HepG2 (cell line): Measurements from ENCODE around the gene ABCC9.

Source experiments
- CCDC6 ChIP-seq: sonication (generic); formaldehyde crosslinking; IDR thresholded peaks from 2 replicates; pipeline ENCODE4 v1.8.1; 2022; ENCODE audit warnings: mild to moderate bottlenecking, missing genetic modification reagents, moderate library complexity
- CREB1 ChIP-seq, 2 experiments: fragments of 450-650 bp in 1 of 2; IDR thresholded peaks; 2 replicates each; pipeline ENCODE4 v1.6.1; 2016 to 2017; ENCODE audit warnings: control low read depth in 1 of 2, mild to moderate bottlenecking in 1 of 2, missing compliant biosample characterization in 1 of 2, missing genetic modification characterization in 1 of 2
- SNRNP70 ChIP-seq: fragments of 200-400 bp; formaldehyde crosslinking; IDR thresholded peaks from 2 replicates; pipeline ENCODE4 v1.6.1; 2017; ENCODE audit warnings: mild to moderate bottlenecking, low read depth, low read length, moderate library complexity
- STAG1 ChIP-seq: sonication (generic); formaldehyde crosslinking; IDR thresholded peaks from 2 replicates; pipeline ENCODE4 v1.4.0; 2020; ENCODE audit warnings: missing genetic modification reagents
- ZNF230 ChIP-seq: sonication (generic); formaldehyde crosslinking; IDR thresholded peaks from 2 replicates; pipeline ENCODE4 v1.4.0; 2020; ENCODE audit warnings: mild to moderate bottlenecking, missing genetic modification reagents
- TF ChIP-seq, protein P1 (sequence below): sonication (generic); formaldehyde crosslinking; IDR thresholded peaks from 2 replicates; pipeline ENCODE4 v1.5.0; 2020; ENCODE audit warnings: mild to moderate bottlenecking, missing genetic modification reagents, moderate library complexity

GRCh38 chr12:21852251-21852650, 89.0 kb downstream of the ABCC9 start:
- TF ChIP-seq CCDC6 (CRISPR knock-in tag) (no peak), SNRNP70 (no peak), STAG1 (CRISPR knock-in tag) (no peak), ZNF230 (no peak), CREB1 (IDR thresholded peaks at IDR 0.05) (no peak), CREB1 (CRISPR knock-in tag; IDR thresholded peaks at IDR 0.05) (no peak)
- TF ChIP-seq, protein P1, sequence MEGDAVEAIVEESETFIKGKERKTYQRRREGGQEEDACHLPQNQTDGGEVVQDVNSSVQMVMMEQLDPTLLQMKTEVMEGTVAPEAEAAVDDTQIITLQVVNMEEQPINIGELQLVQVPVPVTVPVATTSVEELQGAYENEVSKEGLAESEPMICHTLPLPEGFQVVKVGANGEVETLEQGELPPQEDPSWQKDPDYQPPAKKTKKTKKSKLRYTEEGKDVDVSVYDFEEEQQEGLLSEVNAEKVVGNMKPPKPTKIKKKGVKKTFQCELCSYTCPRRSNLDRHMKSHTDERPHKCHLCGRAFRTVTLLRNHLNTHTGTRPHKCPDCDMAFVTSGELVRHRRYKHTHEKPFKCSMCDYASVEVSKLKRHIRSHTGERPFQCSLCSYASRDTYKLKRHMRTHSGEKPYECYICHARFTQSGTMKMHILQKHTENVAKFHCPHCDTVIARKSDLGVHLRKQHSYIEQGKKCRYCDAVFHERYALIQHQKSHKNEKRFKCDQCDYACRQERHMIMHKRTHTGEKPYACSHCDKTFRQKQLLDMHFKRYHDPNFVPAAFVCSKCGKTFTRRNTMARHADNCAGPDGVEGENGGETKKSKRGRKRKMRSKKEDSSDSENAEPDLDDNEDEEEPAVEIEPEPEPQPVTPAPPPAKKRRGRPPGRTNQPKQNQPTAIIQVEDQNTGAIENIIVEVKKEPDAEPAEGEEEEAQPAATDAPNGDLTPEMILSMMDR (CRISPR knock-in tag), result no peak
